Measurements from ENCODE around the gene KDELR1.

The KDELR1 gene

GRCh38 chr19:48391100-48392005 is at the start of gene KDELR1:
TSS of gene KDELR1 (minus strand) at chr19:48391551. CDS start at chr19:48391358, 193 bp downstream.
- peak; percentile 69 to 73 for DNase-seq

GRCh38 chr19:48436586-48436985 is 45.2 kb upstream of the KDELR1 start:
- no peak for DNase-seq

- no peak for DNase-seq
Measured at GRCh38 chr19:48433337-48433736, 42.0 kb upstream of the KDELR1 start.

GRCh38 chr19:48428670-48429069 is 37.3 kb upstream of the KDELR1 start:
- no peak for DNase-seq

GRCh38 chr19:48424694-48425219 is 33.4 kb upstream of the KDELR1 start:
- no peak for DNase-seq

- DNase-seq, result no peak
Measured at GRCh38 chr19:48421548-48421947, 30.2 kb upstream of the KDELR1 start.

- DNase-seq, result peak; percentile 76 to 83
Measured at GRCh38 chr19:48419158-48419920, 28.0 kb upstream of the KDELR1 start.

GRCh38 chr19:48418317-48419064 is 27.1 kb upstream of the KDELR1 start:
- DNase-seq, result peak in 1 of 2 experiments; percentile 47

- DNase-seq, result no peak
Measured at GRCh38 chr19:48417421-48417820, 26.1 kb upstream of the KDELR1 start.

GRCh38 chr19:48415806-48416221 is 24.5 kb upstream of the KDELR1 start:
- no peak for DNase-seq

- peak; percentile 80 to 81 for DNase-seq
Measured at GRCh38 chr19:48415395-48415794, 24.0 kb upstream of the KDELR1 start.

- no peak for DNase-seq
Measured at GRCh38 chr19:48413879-48414587, 22.7 kb upstream of the KDELR1 start.

- no peak for DNase-seq
Measured at GRCh38 chr19:48405850-48406249, 14.5 kb upstream of the KDELR1 start.

GRCh38 chr19:48405010-48405659 is 13.8 kb upstream of the KDELR1 start:
- DNase-seq, result no peak

- peak in 1 of 2 experiments; percentile 44 for DNase-seq
Measured at GRCh38 chr19:48403606-48404005, 12.3 kb upstream of the KDELR1 start.

GRCh38 chr19:48401287-48401686 is 9.9 kb upstream of the KDELR1 start:
- no peak for DNase-seq

GRCh38 chr19:48400018-48400742 is 8.8 kb upstream of the KDELR1 start:
- DNase-seq, result peak; percentile 38 to 39

GRCh38 chr19:48398375-48399235 is 7.3 kb upstream of the KDELR1 start:
- DNase-seq, result peak; percentile 85 to 87

- peak in 1 of 2 experiments; percentile 25 for DNase-seq
Measured at GRCh38 chr19:48398102-48398374, 6.7 kb upstream of the KDELR1 start.

Measured in activated CD4-positive, alpha-beta T cell treated with anti-CD3 and anti-CD28 coated beads, Interleukin-2, amount 50 U/mL, for 48 hours (primary cell).